Endothelial cell of umbilical vein (primary cell): ENCODE measurements around the gene TRAF3. TPM values are rescaled to one million over a fixed set of nuclear protein-coding genes. Genes with fewer than 3 reads are reported as not detected.

Source experiments
- BruUV-seq: library from RNA; stranded (reverse); fragments of 400-500 nt; replicated peaks from 2 replicates; lab custom pipeline; 2021; lab: Mats Ljungman, UMichigan
- CTCF ChIA-PET: fragments of 300-600, 350-600 bp; sonication (Branson Sonifier 250); formaldehyde crosslinking; loops from one replicate; lab custom pipeline; 2021; ENCODE audit warnings: antibody characterized with exemption, inconsistent platforms; lab: Charles Lee
- POLR2A ChIA-PET: fragments of 300-600, 350-600 bp; sonication (Branson Sonifier 250); formaldehyde crosslinking; loops from one replicate; lab custom pipeline; 2021; ENCODE audit warnings: antibody characterized with exemption, inconsistent platforms; lab: Charles Lee
- DNase-seq: peaks from one replicate; pipeline ENCODE4 v3.0.0-alpha.2; 2011; ENCODE audit warnings: low read depth, low spot score
- FAIRE-seq: peaks from 2 replicates; lab custom pipeline; 2011; peaks lifted over from hg19 to GRCh38; lab: Jason Lieb, UNC
- H2AFZ ChIP-seq: 2 replicates; pipeline ENCODE4 v1.6.0; 2012; ENCODE audit warnings: low read depth, low read length, control low read depth, inconsistent platforms
- H3K27ac ChIP-seq: 2 replicates; pipeline ENCODE4 v1.5.1; 2011; ENCODE audit warnings: low read depth, mild to moderate bottlenecking, control low read depth, low read length, moderate library complexity; ENCODE audit not compliant: insufficient read depth
- H3K27me3 ChIP-seq, 2 experiments: 2 replicates each; pipeline versions ENCODE4 v1.6.0 to v1.6.1; 2011; ENCODE audit warnings: low read length in 2 of 2, mixed read lengths in 1 of 2; ENCODE audit not compliant: control insufficient read depth in 2 of 2, insufficient read depth in 2 of 2
- H3K36me3 ChIP-seq, 2 experiments: 2 replicates in 1 of 2; 3 replicates in 1 of 2; pipeline ENCODE4 v1.5.1; 2011; ENCODE audit warnings: low read length in 2 of 2, mild to moderate bottlenecking in 1 of 2, moderate library complexity in 1 of 2; ENCODE audit not compliant: control insufficient read depth in 2 of 2, insufficient read depth in 2 of 2; ENCODE audit errors: extremely low read depth in 1 of 2
- H3K4me1 ChIP-seq: 3 replicates; pipeline ENCODE4 v1.5.1; 2011; ENCODE audit warnings: mild to moderate bottlenecking, low read length; ENCODE audit not compliant: control insufficient read depth, insufficient read depth; ENCODE audit errors: extremely low read depth
- H3K4me2 ChIP-seq: 2 replicates; pipeline ENCODE4 v1.6.1; 2011; ENCODE audit warnings: low read length, control low read depth, mixed read lengths; ENCODE audit not compliant: insufficient read depth
- H3K4me3 ChIP-seq, 3 experiments: fragments of 200-600 bp in 1 of 3; sonication (generic), shearing (Covaris generic) in 1 of 3; replicated peaks in 1 of 3; 2 replicates each; pipeline ENCODE4 v1.5.1; 2011 to 2016; ENCODE audit warnings: control low read depth in 3 of 3, low read length in 3 of 3, mild to moderate bottlenecking in 2 of 3, inconsistent platforms in 1 of 3, low read depth in 1 of 3, moderate library complexity in 1 of 3; ENCODE audit not compliant: insufficient read depth in 1 of 3
- H3K79me2 ChIP-seq: 2 replicates; pipeline ENCODE4 v1.6.0; 2012; ENCODE audit warnings: low read length, inconsistent platforms; ENCODE audit not compliant: control insufficient read depth, insufficient read depth
- H3K9ac ChIP-seq: replicated peaks from 2 replicates; pipeline ENCODE3; 2011; ENCODE audit warnings: low read length, control low read depth; ENCODE audit not compliant: insufficient read depth; ENCODE audit errors: extremely low read depth
- H3K9me1 ChIP-seq: replicated peaks from 3 replicates; pipeline ENCODE4 v1.6.0; 2011; ENCODE audit warnings: mild to moderate bottlenecking, low read length; ENCODE audit not compliant: control insufficient read depth, insufficient read depth; ENCODE audit errors: extremely low read depth
- H3K9me3 ChIP-seq: replicated peaks from 2 replicates; pipeline ENCODE4 v1.5.1; 2012; ENCODE audit warnings: low read length, inconsistent platforms; ENCODE audit not compliant: control insufficient read depth, insufficient read depth
- H4K20me1 ChIP-seq: replicated peaks from 2 replicates; pipeline ENCODE3; 2011; ENCODE audit warnings: mild to moderate bottlenecking, low read length; ENCODE audit not compliant: control insufficient read depth, insufficient read depth; ENCODE audit errors: extremely low read depth
- CTCF ChIP-seq, 2 donors: IDR thresholded peaks; 1 replicate in 1 of 2; 2 replicates in 1 of 2; pipeline ENCODE4 v1.5.1; 2011; ENCODE audit warnings: low read length in 2 of 2, mild to moderate bottlenecking in 2 of 2, moderate library complexity in 2 of 2, control low read depth in 1 of 2, inconsistent platforms in 1 of 2, low read depth in 1 of 2; ENCODE audit not compliant: insufficient read depth in 1 of 2; ENCODE audit errors: extremely low read depth in 1 of 2
- EZH2 ChIP-seq: IDR thresholded peaks from 2 replicates; pipeline ENCODE4 v1.6.1; 2012; ENCODE audit warnings: borderline replicate concordance, low read depth, mild to moderate bottlenecking, moderate library complexity, low read length, inconsistent platforms; ENCODE audit not compliant: severe bottlenecking
- FOS ChIP-seq: IDR thresholded peaks from 2 replicates; pipeline ENCODE4 v1.6.1; 2011; ENCODE audit warnings: mild to moderate bottlenecking, low read length, moderate library complexity, borderline replicate concordance; ENCODE audit not compliant: insufficient read depth
- GATA2 ChIP-seq: IDR thresholded peaks from 2 replicates; pipeline ENCODE4 v1.7.0; 2011; ENCODE audit warnings: low read depth, mild to moderate bottlenecking, moderate library complexity, mixed read lengths, low read length; ENCODE audit not compliant: insufficient read length, insufficient read depth
- JUN ChIP-seq: IDR thresholded peaks from 2 replicates; pipeline ENCODE4 v1.6.1; 2011; ENCODE audit warnings: borderline replicate concordance, low read depth; ENCODE audit not compliant: insufficient read length, insufficient read depth
- MAX ChIP-seq: IDR thresholded peaks from 2 replicates; pipeline ENCODE4 v1.6.1; 2011; ENCODE audit not compliant: insufficient read depth, insufficient read length
- MYC ChIP-seq: IDR thresholded peaks from one replicate; pipeline ENCODE4 v1.6.1; 2011; ENCODE audit warnings: mild to moderate bottlenecking, low read depth, low read length
- POLR2A ChIP-seq: IDR thresholded peaks from 2 replicates; pipeline ENCODE4 v1.6.1; 2012; ENCODE audit warnings: low read depth, mild to moderate bottlenecking, control low read depth, low read length
- POLR2AphosphoS5 ChIP-seq: IDR thresholded peaks from 2 replicates; pipeline ENCODE4 v1.6.1; 2012; ENCODE audit warnings: low read depth, mild to moderate bottlenecking, control low read depth, low read length, moderate library complexity; ENCODE audit not compliant: insufficient read depth
- dilution Hi-C: fragments of 300-500 bp; cut with MboI; formaldehyde crosslinking; loops from one replicate; pipeline ENCODE4 v1.15.0; 2019; ENCODE audit warnings: low sequenced_read_pairs; ENCODE audit not compliant: extremely low pct_ligation_motif_present
- intact Hi-C: fragments of 100-400 bp; cut with micrococcal nuclease; formaldehyde crosslinking; loops from one replicate; pipeline ENCODE4 v1.10.0; 2022
- polyA plus RNA-seq, 4 experiments: library from polyadenylated mRNA; depleted of rRNA in 3 of 4; stranded (reverse) in 3 of 4; unstranded in 1 of 4; fragments of >200 nt; gene quantifications; 2 replicates each; pipeline versions ENCODE4 v1.2.1 to v1.2.3, GENCODE V29; 2011 to 2012; ENCODE audit warnings: missing spikeins in 1 of 4
- total RNA-seq: library from RNA; stranded (reverse); gene quantifications from 2 replicates; pipeline ENCODE4 v1.2.3, GENCODE V29; 2021

TRAF3 gene
- total and polyA plus RNA-seq, 2 donors (not counting 3 experiments of a cell fraction or from before 2014, with no cell fraction given): 14.4 to 27.6 TPM

DNA sequence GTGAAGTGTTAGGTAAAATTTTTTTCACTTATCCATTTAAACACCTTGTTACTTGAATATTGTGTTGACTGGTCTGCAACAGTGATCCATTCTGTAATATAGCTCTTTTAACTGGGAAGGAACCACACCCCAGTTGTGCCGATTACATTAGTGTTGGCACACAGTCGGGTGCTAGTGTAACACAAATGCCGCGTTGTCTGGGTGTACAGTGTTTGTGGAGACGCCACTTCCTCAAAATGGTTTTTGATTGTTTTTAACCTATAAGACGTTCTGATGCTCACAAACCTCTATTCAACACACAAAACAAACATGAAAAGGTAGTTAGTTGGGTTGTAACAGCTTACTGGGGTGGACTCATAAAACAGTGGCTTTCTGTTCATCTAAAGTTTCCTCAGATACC is 48.0 kb upstream of the TRAF3 start:
- Histone ChIP-seq H3K27ac (no peak overlapping the region), H2AFZ (no peak overlapping the region), H3K4me1 (no peaks in the 10 kb centered on the region), H3K9me3 (no peaks in the 10 kb centered on the region), H3K9ac (no peak overlapping the region), H3K27me3 (no peaks in the 10 kb centered on the region), H3K9me1 (no peaks in the 10 kb centered on the region), H3K4me3 (no peak overlapping the region), H3K4me2 (no peak overlapping the region), H4K20me1 (no peaks in the 10 kb centered on the region), H3K79me2 (no peaks in the 10 kb centered on the region), H3K36me3 (peaks cover 0 to 18% of the 10 kb centered on the region in 2 experiments)
- ChIA-PET POLR2A (no interaction called here), CTCF (interaction anchor here (1.3 to 1.8 kb wide), 3 partner anchors 16 to 142 kb away, joined by 4 to 6 read pairs (median 5); no protein-coding TSS in a partner anchor)
- FAIRE-seq (peak; percentile 4), DNase-seq (no peak)
- dilution Hi-C loops: no loop called here
- no TSS peak for BruUV-seq
- intact Hi-C loops: no loop called here
- TF ChIP-seq POLR2A: no peak
- no peak for TF ChIP-seq FOS
- TF ChIP-seq POLR2AphosphoS5: no peak
- TF ChIP-seq GATA2: no peak
- no peak for TF ChIP-seq MAX
- TF ChIP-seq EZH2: no peak
- TF ChIP-seq JUN: no peak
- TF ChIP-seq MYC: no peak

DNA sequence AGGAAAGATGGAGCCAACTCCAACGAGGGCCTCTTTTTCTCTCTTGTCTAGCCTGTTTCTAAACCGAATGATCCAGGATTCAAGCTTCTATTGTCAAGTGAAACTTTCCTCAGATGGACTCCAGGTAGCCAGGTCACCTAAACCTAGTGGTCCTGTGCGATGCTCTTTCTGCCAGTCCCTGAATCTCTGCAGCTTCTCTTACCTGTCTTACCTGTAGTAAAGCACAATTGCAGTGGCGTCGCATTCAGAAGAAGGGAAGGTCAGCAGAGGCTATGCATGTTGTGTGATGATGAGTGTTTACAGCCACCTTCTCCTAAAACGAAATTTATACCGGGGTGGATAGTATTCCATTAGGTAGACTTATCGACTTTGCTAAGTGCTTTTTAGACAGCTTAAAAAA is 47.4 kb upstream of the TRAF3 start:
- no peaks in the 10 kb centered on the region for H3K79me2 ChIP-seq
- ChIA-PET POLR2A (no interaction called here), CTCF (interaction anchor here (1.5 to 1.8 kb wide), 2 partner anchors 17 to 35 kb away, joined by 4 to 6 read pairs; no protein-coding TSS in a partner anchor)
- no peak overlapping the region for H3K4me2 ChIP-seq
- DNase-seq (no peak), FAIRE-seq (no peak)
- intact Hi-C loops: no loop called here
- no peak overlapping the region for H3K27ac ChIP-seq
- H3K9ac ChIP-seq: no peak overlapping the region
- H3K4me3 ChIP-seq: no peak overlapping the region
- BruUV-seq: no TSS peak
- H3K36me3 ChIP-seq: peaks cover 0 to 18% of the 10 kb centered on the region in 2 experiments
- TF ChIP-seq CTCF (IDR thresholded peaks at IDR 0.05; ENCODE audit: extremely low read depth in 1 of 2, insufficient read depth in 1 of 2, low read depth in 1 of 2, low read length in 2 of 2): no peak
- no peak for TF ChIP-seq POLR2A
- no peak for TF ChIP-seq GATA2
- no peak for TF ChIP-seq JUN
- no peak for TF ChIP-seq FOS
- no peak for TF ChIP-seq POLR2AphosphoS5
- TF ChIP-seq MYC: no peak
- no peak for TF ChIP-seq EZH2
- no peak for TF ChIP-seq MAX
- H3K27me3 ChIP-seq: no peaks in the 10 kb centered on the region
- dilution Hi-C loops: no loop called here
- no peak overlapping the region for H2AFZ ChIP-seq
- H3K4me1 ChIP-seq: no peaks in the 10 kb centered on the region
- no peaks in the 10 kb centered on the region for H4K20me1 ChIP-seq
- no peaks in the 10 kb centered on the region for H3K9me1 ChIP-seq
- H3K9me3 ChIP-seq: no peaks in the 10 kb centered on the region
